Stomach smooth muscle (tissue), 2 donors: ENCODE data around the gene ATP4B.

Experiments used
- H3K27ac ChIP-seq: one replicate; pipeline ENCODE4 v1.7.0; 2013; ENCODE audit warnings: mild to moderate bottlenecking, low read length, inconsistent platforms
- H3K27me3 ChIP-seq, 2 donors: one replicate each; pipeline ENCODE4 v1.7.0; 2013; ENCODE audit warnings: low read length in 2 of 2; ENCODE audit not compliant: insufficient read depth in 2 of 2, control insufficient read depth in 1 of 2
- H3K36me3 ChIP-seq, 2 donors: one replicate each; pipeline ENCODE4 v1.7.0; 2013; ENCODE audit warnings: low read length in 2 of 2; ENCODE audit not compliant: control insufficient read depth in 2 of 2, insufficient read depth in 2 of 2
- H3K4me1 ChIP-seq: one replicate; pipeline ENCODE4 v1.7.0; 2013; ENCODE audit warnings: low read length; ENCODE audit not compliant: control insufficient read depth, insufficient read depth
- H3K4me3 ChIP-seq, 2 donors: one replicate each; pipeline ENCODE4 v1.7.0; 2013; ENCODE audit warnings: low read length in 2 of 2
- H3K9ac ChIP-seq, 2 donors: one replicate each; pipeline ENCODE4 v1.7.0; 2013; ENCODE audit warnings: low read length in 2 of 2, mild to moderate bottlenecking in 1 of 2
- H3K9me3 ChIP-seq, 2 donors: one replicate each; pipeline ENCODE4 v1.7.0; 2013; ENCODE audit warnings: low read length in 2 of 2; ENCODE audit not compliant: control insufficient read depth in 2 of 2
- donor health status: healthy.
- donor health status: Pancreatic carcinoma.

Gene ATP4B

DNA sequence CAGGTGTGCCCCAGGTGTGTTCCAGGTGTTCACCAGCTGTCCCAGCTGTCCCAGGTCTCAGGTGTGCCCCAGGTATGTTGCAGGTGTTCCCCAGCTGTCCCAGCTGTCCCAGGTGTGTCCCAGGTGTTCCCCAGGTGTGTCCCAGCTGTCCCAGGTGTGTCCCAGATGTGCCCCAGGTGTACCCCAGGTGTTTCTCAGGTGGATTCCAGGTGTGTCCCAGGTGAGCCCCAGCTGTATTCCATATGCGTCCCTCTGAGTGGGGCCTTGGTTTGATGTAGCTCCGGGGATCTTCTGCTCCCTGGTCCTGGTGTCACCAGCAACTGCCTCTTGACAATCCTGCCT is 8.3 kb upstream of the ATP4B start:
- Histone ChIP-seq H3K9me3 (no peaks in the 10 kb centered on the region), H3K4me1 (no peaks in the 10 kb centered on the region), H3K36me3 (no peaks in the 10 kb centered on the region)

DNA sequence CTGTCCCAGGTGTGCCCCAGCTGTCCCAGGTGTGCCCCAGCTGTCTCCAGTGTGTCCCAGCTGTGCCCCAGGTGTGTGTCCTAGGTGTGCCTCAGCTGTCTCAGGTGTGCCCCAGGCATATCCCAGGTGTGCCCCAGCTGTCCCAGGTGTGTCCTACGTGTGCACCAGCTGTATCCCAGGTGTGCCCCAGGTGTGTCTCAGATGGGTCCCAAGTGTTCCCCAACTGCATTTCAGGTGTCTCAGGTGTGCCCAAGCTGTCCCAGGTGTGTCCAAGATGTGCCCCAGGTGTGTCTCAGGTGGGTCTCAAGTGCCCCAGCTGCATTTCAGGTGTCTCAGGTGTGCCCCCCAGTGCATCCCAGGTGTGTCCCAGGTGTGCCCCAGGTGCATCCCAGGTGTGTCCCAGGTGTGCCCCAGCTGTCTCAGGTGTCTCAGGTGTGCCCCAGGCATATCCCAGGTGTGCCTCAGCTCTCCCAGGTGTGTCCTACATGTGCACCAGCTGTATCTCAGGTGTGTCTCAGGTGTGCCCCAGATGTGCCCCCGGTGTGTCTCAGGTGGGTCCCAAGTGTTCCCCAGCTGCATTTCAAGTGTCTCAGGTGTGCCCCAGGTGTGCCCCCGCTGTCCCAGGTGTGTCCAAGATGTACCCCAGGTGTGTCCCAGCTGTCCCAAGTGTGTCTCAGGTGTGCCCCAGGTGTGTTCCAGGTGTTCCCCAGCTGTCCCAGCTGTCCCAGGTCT is 7.8 kb upstream of the ATP4B start:
- Histone ChIP-seq H3K4me3 (no peak overlapping the region), H3K9ac (no peak overlapping the region), H3K4me1 (no peaks in the 10 kb centered on the region), H3K36me3 (no peaks in the 10 kb centered on the region), H3K27me3 (peaks cover 5% of the 10 kb centered on the region in 2 donors), H3K9me3 (no peaks in the 10 kb centered on the region), H3K27ac (no peak overlapping the region)

More for the DNA sequence above, 8.3 kb upstream of the ATP4B start:
- Histone ChIP-seq H3K27me3 (peaks cover 5% of the 10 kb centered on the region in 2 donors), H3K27ac (no peak overlapping the region), H3K9ac (no peak overlapping the region), H3K4me3 (no peak overlapping the region)

DNA sequence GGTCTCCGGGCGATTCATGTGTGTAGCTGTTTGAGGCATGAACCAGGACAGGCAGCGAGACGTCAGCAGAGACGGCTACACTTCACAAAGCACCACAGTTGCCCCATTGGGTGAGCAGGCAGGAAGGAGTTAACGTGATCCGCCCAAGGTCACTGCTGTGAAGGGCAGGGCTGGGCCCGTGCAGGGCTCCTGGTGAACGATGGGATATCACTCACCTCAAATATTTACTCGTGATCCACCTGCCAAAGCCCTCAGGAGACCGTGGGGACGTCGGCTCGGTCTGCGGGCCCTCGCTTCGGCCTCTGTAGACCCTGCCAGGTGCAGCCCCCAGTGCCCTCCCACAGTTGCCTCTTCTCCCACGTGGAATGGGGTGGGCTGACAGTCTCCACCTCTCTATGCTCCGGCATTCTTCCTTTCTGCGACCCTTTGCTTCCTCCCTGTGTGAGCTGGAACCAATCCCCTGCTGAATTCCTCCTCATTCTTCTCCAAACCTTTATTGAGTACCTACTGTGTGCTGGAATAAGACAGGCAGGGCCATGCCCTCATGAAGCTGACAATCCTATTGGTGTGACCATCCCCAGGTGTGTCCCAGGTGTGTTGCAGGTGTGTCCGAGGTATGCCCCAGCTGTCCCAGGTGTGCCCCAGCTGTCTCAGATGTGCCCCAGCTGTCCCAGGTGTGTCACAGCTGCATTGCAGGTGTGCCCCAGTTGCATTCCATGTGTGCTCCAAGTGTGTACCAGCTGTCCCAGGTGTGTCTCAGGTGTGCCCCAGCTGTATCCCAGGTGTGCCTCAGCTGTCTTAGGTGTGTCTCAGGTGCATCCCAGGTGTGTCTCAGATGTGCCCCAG is 7.0 kb upstream of the ATP4B start:
- Histone ChIP-seq H3K9me3 (no peaks in the 10 kb centered on the region), H3K27me3 (peaks cover 5% of the 10 kb centered on the region in 2 donors), H3K4me1 (no peaks in the 10 kb centered on the region), H3K9ac (no peak overlapping the region), H3K4me3 (no peak overlapping the region), H3K27ac (no peak overlapping the region), H3K36me3 (no peaks in the 10 kb centered on the region)

DNA sequence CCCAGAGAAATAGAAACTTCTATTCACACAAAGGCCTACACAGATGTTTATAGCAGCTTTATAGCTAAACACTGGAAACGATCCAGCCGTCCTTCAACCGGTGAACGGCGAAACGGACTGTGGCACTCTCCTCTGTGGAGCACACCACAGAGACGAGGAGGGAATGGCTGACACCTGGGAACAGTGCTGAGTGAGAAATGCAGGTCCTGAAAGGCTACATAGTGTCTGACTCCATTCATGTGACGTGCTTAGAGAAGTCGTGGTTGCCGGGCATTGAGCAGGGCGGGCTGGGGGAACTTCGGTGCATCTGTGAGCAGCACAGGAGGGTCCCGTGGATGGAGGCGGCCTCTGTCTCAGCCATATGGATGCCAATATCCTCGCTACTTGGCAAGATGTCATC is 5.9 kb upstream of the ATP4B start:
- no peak overlapping the region for H3K4me3 ChIP-seq
- no peaks in the 10 kb centered on the region for H3K36me3 ChIP-seq
- H3K4me1 ChIP-seq = no peaks in the 10 kb centered on the region
- H3K9ac ChIP-seq = no peak overlapping the region
- no peak overlapping the region for H3K27ac ChIP-seq
- no peaks in the 10 kb centered on the region for H3K9me3 ChIP-seq
- peaks cover 5% of the 10 kb centered on the region in 2 donors for H3K27me3 ChIP-seq

DNA sequence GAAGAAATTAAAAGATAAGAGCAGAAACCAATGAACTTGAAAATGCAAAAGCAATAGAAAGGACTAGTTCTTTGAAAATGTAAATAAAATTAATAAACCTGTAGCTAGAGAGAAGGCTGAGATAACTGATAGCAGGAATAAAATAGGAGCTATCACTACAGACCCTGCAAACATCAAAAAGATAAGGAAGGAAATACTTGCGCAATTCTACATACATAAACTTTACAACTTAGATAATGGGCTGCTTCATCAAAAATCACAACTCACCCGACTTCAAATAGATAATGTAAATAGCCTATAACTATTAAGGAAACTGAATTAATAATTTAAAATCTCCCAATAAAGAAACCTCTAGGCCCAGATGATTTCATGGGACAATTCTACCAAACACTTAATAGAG is 3.5 kb upstream of the ATP4B start:
- H3K9me3 ChIP-seq = no peaks in the 10 kb centered on the region
- no peak overlapping the region for H3K9ac ChIP-seq
- H3K27me3 ChIP-seq = peaks cover 5% of the 10 kb centered on the region in 2 donors
- no peak overlapping the region for H3K4me3 ChIP-seq
- no peaks in the 10 kb centered on the region for H3K4me1 ChIP-seq
- H3K27ac ChIP-seq = no peak overlapping the region
- no peaks in the 10 kb centered on the region for H3K36me3 ChIP-seq

DNA sequence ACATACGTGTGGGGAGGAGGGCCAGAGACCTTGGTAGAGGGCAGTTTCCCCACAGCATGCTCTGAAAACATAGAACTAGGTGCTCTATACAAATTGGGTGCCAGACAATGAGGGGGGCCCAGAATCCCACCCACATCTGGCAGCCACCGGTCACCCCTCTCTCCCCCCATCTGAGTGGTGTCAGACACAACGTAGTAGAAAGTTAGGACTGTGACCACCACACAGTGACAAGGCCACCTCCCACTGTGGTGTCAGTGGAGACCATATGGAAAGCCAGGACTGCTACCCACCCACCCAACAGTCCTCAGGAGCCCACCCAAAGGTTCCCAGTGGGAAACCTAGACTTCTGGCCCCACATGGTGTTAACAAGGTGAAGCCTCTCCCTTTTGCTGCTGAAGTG is 2.1 kb upstream of the ATP4B start:
- Histone ChIP-seq H3K4me3 (no peak overlapping the region), H3K4me1 (no peaks in the 10 kb centered on the region), H3K9me3 (no peaks in the 10 kb centered on the region), H3K36me3 (no peaks in the 10 kb centered on the region), H3K27ac (no peak overlapping the region), H3K27me3 (no peaks in the 10 kb centered on the region), H3K9ac (no peak overlapping the region)

DNA sequence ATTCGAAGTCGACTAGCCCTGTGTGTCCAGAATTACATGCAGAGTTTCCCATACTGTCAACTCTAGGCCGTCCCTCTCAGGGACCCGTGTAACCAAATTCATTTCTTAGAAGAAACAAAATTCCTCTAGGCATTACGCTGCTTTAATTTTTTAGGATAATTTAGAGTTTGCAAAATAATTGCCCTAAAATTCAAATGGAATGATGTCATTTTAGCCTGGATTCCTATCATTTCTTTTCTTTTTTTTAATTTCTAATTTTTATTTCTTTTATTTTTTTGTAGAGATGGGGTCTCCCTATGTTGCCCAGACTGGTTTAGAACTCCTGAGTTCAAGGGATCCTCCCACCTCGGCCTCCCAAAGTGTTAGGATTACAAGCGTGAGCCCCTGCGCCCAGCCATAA is 1.3 kb upstream of the ATP4B start:
- no peaks in the 10 kb centered on the region for H3K4me1 ChIP-seq
- H3K9me3 ChIP-seq = no peaks in the 10 kb centered on the region
- H3K9ac ChIP-seq = no peak overlapping the region
- no peak overlapping the region for H3K27ac ChIP-seq
- no peaks in the 10 kb centered on the region for H3K36me3 ChIP-seq
- no peaks in the 10 kb centered on the region for H3K27me3 ChIP-seq
- H3K4me3 ChIP-seq = no peak overlapping the region

DNA sequence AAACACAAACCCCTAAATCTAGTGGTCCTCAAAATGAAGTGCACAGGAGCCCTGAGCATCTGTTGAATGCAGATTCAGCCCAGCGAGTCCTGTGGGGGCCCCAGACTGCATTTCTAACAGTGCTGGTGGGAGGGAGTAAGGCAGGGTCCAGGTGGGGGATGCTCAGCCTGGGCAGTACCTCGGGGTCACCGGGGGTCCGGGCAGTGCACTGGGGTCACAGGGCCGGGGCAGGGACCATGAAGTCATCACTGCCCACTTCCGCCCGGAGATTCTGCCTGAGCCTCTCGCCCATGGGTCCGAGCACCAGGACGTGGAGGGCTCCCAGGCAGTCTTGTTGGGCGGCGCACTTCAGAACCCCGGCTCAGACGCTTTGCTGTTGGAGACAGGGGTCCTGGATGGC is 838 bp upstream of the ATP4B start:
- H3K27ac ChIP-seq = no peak overlapping the region
- H3K27me3 ChIP-seq = no peaks in the 10 kb centered on the region
- H3K4me3 ChIP-seq = no peak overlapping the region
- H3K9me3 ChIP-seq = no peaks in the 10 kb centered on the region
- H3K36me3 ChIP-seq = no peaks in the 10 kb centered on the region
- H3K4me1 ChIP-seq = no peaks in the 10 kb centered on the region
- H3K9ac ChIP-seq = no peak overlapping the region

DNA sequence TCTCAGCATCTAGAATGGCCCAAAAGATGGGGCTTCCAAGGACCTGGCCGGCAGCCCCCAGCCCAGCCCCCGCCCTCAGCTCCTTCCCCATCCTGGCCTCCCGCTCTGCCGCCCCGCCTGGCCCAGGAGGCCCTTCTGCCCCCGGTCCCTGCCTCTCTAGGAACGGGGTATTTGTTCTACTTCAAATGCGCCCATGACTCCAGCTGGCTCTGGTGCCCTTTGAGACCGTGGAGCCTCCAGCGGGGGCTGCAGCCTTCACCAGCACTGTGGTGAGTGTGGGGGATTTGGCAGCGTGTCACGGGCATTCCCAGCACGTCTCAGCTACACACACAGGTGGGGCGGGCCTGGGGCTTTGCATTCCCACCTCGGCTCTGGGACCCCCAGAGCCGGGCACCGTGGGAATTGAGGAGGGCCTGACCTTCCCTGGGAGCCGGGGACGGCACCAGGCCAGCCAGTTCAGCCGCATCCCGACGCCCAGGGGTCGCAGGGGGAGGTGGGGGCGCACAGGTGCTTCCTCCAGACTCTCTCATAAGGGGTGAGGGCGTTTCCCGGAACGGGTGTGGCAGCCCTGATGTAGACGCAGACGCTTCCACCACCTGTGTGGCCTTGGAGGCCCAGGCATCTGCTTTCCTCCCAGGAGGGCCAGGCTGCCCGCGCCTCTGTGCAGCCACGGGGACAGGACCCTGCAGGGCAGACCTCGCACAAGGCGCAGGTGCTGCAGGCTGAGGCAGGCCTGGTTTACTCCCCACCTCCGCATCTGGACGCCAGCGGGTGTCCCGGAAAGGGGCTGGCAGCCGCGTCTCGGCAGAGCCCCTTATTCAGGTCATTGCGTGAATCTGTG is 947 bp downstream of the ATP4B start:
- H3K9ac ChIP-seq = no peak overlapping the region
- no peaks in the 10 kb centered on the region for H3K27me3 ChIP-seq
- H3K9me3 ChIP-seq = no peaks in the 10 kb centered on the region
- H3K36me3 ChIP-seq = no peaks in the 10 kb centered on the region
- H3K4me1 ChIP-seq = no peaks in the 10 kb centered on the region
- H3K27ac ChIP-seq = no peak overlapping the region
- H3K4me3 ChIP-seq = no peak overlapping the region

DNA sequence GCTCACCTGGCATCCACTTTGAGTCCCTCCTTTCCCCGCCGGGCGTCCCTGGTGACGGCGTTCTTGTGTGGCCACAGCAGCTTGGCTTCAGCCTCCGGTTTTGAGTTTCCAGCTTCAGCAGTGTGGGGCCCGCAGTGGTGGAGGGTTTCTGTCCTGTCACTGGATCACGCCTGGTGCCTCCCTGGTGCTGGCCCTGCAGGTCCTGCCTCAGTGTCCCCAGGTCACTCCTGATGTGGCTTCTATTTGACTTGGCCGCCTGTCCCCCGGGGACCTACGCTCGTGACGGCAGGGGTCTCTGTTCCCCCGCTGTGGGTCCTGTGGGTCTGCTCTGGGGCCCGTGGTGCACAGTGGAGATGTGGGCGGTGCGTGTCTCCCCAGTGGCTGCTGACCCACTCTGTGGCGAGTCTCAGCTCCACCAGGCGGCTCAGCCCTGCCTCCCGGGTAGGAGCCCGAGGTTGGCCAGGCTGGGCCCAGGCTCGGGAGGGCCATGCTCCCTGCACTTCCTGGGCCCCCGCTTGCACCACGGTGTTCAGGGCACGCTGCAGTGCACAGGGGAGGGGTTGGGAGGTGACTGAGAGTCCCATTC is 1.9 kb downstream of the ATP4B start:
- Histone ChIP-seq H3K4me3 (no peak overlapping the region), H3K27me3 (no peaks in the 10 kb centered on the region), H3K36me3 (no peaks in the 10 kb centered on the region), H3K9me3 (no peaks in the 10 kb centered on the region), H3K9ac (no peak overlapping the region), H3K27ac (no peak overlapping the region), H3K4me1 (peaks cover 3% of the 10 kb centered on the region)
